Endometrial microvascular endothelial cells (primary cell): ENCODE measurements around the gene HEG1. TPM values are rescaled to one million over a fixed set of nuclear protein-coding genes. Genes with fewer than 3 reads are reported as not detected.

Experiments used
- in situ Hi-C: cut with HindIII; loops from 2 replicates; pipeline ENCODE4 v1.10.0; 2017; ENCODE audit warnings: low sequenced_read_pairs, low pct_unique_long_range_greater_than_20kb; ENCODE audit errors: inconsistent ontology term
- total RNA-seq: library from RNA; depleted of rRNA; stranded (reverse); fragments of >200 nt; gene quantifications from one replicate; pipeline ENCODE4 v1.2.3, GENCODE V29; 2015; ENCODE audit errors: inconsistent ontology term

Gene HEG1
- total RNA-seq, 1 donor from 2014 or later, result 52.7 TPM

DNA sequence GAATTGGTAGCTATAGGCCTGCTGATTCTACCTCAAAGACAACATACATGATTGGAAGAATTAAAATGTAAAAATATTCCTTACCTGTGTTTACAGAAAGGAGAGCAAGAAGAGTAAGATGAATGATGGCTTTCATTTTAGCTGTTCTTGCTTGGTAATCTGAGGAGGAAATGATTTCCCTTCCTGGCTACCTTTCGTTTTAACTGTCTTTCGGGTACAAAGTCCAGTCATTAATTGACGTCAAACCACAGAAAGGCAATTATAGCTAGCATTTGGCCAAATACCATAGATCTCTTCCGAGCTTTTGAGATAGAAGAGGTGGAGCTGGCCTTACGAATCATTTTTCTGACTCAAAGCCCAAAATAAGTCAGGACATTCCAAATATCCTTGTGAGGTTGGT lies 121.2 kb downstream of the HEG1 start, which contains the start of gene MUC13:
MUC13 (minus strand) TSS at position 175 of the 400 bp plus-strand sequence; CDS start at position 136, 39 bp downstream.
- in situ Hi-C loops, result no loop called here

DNA sequence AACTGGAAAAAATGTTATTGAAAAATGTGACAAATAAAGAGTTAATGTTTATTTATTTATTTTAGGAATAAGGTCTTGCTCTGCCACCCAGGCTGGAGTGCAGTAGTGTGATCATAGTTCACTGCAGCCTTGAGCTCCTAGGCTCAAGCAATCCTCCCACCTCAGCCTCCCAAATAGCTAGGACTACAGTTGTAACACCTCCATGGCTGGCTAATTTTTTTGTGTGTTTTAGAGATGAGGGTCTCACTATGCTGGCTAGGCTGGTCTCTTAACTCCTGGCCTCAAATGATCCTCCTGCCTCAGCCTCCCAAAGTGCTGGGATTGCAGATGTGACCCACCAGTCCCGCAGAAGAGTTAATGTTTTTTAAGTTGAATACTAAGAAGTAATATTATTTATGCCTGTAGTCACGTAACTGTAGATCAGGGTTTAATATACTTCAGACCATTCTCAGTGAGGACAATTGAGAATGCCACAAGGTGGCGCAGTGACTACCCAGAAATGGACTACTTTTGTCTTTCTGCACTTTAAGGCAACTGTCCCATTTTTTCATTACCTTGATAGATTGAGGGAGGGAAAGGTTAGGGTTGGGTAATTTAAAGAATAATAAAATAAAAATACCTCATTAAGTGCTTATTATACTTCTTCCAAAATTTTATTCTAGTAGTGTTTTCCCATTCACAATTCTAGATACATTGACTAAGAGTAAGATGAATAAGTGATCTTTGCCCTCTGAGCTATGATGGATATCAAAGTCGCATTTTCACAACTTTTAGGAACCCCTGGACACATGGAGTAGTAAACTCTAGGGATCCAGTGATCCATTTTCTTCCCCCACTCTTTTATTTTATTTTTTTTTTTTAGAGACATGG lies 127.2 kb downstream of the HEG1 start:
- in situ Hi-C loops, result no loop called here

DNA sequence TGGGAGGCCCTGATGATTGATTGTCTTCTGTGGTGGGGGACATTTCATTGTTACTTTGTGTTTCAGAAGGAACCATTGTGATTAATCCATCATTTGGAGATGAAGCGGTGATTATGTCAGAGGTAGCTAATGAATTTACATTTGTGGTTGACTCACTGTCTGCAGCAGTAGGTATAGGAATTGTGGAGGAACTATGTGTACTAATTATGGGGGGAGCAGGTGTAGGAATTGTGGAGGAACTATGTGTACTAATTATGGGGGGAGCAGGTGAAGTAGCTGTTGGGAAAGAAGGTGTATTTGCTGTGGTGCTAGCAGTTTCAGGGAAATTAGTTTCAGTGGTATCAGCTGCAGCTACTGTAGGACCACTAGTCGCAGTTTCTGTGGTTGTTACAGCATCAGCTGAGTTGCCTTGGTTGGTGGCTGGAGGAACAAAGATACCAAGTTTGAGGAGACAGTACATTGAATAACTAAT lies 128.2 kb downstream of the HEG1 start:
- in situ Hi-C loops, result no loop called here

DNA sequence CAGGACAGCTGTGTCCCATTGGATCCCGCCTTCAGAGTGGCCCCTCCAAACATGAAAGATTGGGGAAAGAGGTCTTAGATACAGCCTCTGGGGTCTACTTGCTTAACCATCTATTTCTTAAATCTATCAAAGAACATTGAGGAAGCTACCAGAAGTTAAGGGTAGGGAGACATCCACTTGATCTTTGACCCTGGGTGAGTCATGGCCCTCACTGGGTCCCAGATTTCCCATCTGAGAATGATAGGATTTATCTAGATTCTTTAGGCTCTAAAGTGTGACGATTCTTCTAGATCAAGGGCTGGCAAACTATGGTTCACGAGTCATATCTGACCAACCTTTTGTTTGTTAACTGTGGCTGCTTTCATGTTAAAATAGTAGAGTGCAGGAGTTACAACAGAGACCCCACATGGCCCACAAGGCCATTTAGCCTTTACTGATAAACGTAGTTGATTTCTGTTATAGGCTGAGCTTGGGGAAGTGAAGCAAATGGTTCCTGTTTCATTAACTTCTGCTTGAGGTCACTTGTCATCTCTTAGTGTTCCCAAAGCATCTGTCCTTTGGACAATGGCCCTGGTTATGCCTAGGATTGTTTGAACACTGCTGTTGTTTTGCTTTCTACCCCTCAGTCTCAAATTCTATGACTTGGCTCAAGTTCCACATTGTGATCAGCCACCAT lies 129.2 kb downstream of the HEG1 start:
- in situ Hi-C loops, result no loop called here

DNA sequence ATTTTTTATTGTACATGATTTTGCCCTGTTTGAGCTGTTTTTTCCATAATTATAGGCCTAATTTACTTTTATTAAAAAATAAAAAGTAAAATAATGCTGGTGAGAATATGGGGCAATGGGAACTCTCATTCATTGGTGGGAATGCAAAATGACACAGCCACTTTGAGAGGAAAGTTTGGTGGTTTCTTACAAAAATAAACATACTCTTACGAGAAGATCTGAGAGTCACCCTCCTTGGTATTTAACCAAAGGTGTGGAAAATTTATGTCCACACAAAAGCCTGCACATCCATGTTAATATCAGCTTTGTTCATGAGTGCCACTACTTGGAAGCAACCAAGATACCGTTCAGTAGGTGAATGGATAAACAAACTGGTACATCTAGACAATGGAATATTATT lies 131.1 kb downstream of the HEG1 start:
- in situ Hi-C loops, result no loop called here

DNA sequence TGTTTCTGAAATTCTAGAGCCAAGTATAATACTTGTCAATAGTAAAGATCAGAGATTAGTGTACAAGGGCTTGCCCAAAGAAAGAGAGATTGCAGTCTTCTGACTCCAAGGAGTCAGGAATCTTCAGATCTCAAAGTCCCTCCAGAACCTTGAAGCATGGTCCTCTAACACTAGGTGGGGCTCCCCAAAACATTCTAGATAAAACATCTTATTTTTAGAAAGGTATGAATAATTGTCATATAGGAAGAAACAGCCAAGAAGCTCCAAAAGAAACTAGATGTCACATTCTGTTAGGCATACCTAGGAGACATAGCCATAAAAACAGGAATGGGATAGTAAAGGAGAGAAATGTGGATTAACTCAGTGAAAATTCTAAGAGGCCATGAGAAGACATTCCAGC lies 132.0 kb downstream of the HEG1 start:
- in situ Hi-C loops, result no loop called here

DNA sequence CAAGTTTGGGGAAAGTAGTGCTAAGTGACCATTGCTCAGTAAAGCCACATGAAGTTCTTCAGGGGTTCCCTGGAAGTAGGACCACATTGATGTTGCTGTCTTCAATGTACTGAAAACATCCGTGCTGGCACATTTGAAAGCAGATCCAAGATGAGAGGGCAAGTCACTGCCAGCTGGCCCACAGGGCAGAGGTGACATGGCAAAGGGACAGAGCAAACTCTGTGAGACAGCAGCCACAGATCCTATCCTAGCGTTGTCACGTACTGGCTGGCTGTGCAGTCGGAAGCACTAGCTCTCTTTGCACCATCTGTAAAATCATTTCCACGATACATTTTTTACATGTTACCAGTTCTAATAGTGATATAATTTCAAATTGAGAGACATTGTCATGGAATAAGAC lies 135.1 kb downstream of the HEG1 start:
- in situ Hi-C loops, result no loop called here

DNA sequence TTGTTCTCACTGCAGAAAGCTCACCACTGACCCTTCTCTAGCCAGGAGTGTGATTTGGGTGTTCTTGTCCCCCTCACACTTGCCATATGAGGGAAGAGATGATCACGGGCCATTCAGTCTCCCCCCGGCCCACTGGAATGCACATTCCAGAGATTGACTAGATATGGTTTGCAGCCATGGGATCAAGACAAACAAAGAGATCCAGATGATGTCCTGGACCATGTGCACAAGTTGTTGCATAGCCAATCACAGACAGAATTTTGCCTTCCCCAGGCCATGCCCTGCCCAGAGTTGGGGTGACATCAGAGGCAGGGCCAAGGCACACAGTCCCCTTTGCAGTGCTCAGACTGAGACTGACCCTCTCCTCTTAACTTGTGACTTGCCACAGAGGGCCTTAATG lies 136.0 kb downstream of the HEG1 start:
- in situ Hi-C loops, result no loop called here

DNA sequence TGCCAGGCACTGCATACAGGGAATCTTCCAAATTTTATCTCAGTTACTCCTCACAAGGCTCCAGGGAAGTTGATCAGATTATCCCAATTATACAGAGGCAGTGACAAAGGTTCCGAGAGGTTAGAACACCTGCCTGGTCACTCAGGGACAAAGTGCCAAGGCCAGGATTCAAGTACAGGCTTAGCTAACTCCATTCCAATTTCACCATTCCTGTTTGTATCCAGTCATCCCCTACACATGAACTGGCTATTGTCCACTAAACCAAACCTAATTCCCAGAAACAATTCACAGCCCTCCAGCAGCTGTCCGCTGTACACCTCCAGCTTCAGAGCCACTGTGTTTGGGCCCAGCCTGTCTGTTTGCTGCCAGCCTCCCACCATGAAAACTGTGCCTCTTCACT lies 137.3 kb downstream of the HEG1 start:
- in situ Hi-C loops, result no loop called here

DNA sequence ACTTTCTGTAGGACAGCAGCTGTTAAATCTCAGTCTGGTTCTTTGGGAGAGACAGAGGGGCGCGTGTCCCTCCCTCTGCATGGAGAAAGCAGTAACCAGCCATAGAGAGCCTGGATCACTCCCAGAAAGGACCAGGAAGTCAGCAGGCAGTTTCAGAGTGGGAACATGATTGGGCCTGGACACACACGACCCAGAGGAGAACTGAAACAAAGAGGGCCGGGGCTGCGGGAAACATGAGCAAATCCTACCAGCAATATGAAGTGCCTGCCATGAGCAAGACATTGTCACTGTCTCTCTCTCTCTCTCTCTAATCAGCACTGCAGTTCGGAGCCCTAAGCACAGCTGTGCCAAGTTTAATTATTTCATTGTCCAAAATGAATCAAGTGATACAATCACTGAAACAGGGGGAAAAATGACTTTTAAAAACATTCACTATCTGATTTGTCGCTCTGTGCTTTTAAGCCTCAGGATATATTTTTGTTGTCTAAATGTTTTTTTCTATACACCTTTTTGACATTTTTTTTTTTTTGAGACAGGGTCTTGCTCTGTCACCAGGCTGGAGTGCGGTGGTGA lies 138.9 kb downstream of the HEG1 start:
- in situ Hi-C loops, result no loop called here

Other genes with a start within 250 kb of the HEG1 start
- 304 TPM for gene ITGB5, start 168.6 kb downstream of the HEG1 start, total RNA-seq
- gene MUC13, start 121.2 kb downstream of the HEG1 start, total RNA-seq, result not detected
- 2.4 TPM for gene SLC12A8, start 156.8 kb upstream of the HEG1 start, total RNA-seq